Ovary (tissue), 9 donors: ENCODE data around the gene SRP68. TPM values are rescaled to one million over a fixed set of nuclear protein-coding genes. Genes with fewer than 3 reads are reported as not detected.

Experiments
- DNase-seq, 5 donors: peaks; one replicate each; pipeline ENCODE4 v3.0.0-alpha.2; 2019 to 2020
- H3K27ac ChIP-seq, 2 donors: fragments of 200-600 bp; one replicate each; pipeline versions ENCODE4 v1.5.1 to v1.8.0; 2019 to 2022
- H3K27me3 ChIP-seq: fragments of 200-600 bp; one replicate; pipeline ENCODE4 v1.8.0; 2022
- H3K36me3 ChIP-seq: fragments of 200-600 bp; sonication (generic); one replicate; pipeline ENCODE4 v1.5.1; 2019
- H3K4me1 ChIP-seq: one replicate; pipeline ENCODE4 v1.8.1; 2013; ENCODE audit warnings: mild to moderate bottlenecking, moderate library complexity; ENCODE audit not compliant: insufficient read depth
- H3K4me3 ChIP-seq: fragments of 200-600 bp; sonication (generic); one replicate; pipeline ENCODE4 v1.5.1; 2017
- H3K9me3 ChIP-seq, 2 donors: fragments of 200-600 bp in 1 of 2; sonication (generic) in 1 of 2; one replicate each; pipeline versions ENCODE4 v1.5.1 to v1.8.1; 2013 to 2019; ENCODE audit warnings: mild to moderate bottlenecking in 1 of 2, moderate library complexity in 1 of 2
- CTCF ChIP-seq, 3 donors: fragments of 450-650 bp in 2 of 3; fragments of 200-600 bp in 1 of 3; IDR thresholded peaks; one replicate each; pipeline versions ENCODE4 v1.5.1 to v1.8.0; 2016 to 2022; ENCODE audit warnings: antibody characterized with exemption in 3 of 3, mild to moderate bottlenecking in 1 of 3
- EP300 ChIP-seq: sonication (generic); formaldehyde crosslinking; IDR thresholded peaks from one replicate; pipeline ENCODE4 v1.6.1; 2017; ENCODE audit warnings: antibody characterized with exemption
- POLR2A ChIP-seq: fragments of 450-650 bp; IDR thresholded peaks from one replicate; pipeline ENCODE4 v1.6.1; 2017; ENCODE audit warnings: antibody characterized with exemption, mild to moderate bottlenecking, moderate library complexity
- WGBS, 3 donors: extraction: QIAGEN DNeasy Blood & Tissue Kit in 1 of 3; methylation state at CpG; one replicate each; pipeline versions ENCODE4 v1.1.5 to v1.1.7; 2013 to 2017; 5-methylcytosine and 5-hydroxymethylcytosine counted together
- intact Hi-C, 4 donors: fragments of 100-400 bp; cut with DNase I; formaldehyde crosslinking; loops; one replicate each; pipeline versions ENCODE4 v1.11.0 to v1.15.1; 2022 to 2023
- polyA plus RNA-seq, 2 donors: library from polyadenylated mRNA; stranded (reverse); fragments of 200-250 nt in 1 of 2; fragments of 350-450 nt in 1 of 2; fragmentation: Illumina TruSeq in 1 of 2; extraction: RNeasy Lipid Tissue Mini Kit (QIAGEN cat#74804) in 1 of 2; gene quantifications; one replicate each; pipeline ENCODE4 v1.2.3, GENCODE V29; 2013 to 2014
- total RNA-seq, 7 donors: library from RNA; depleted of rRNA in 2 of 7; stranded (reverse); fragments of >200 nt in 2 of 7; fragmentation: NEBNext Ultra II Directional in 3 of 7; extraction: Animal tissue kit (Norgen Biotek cat#: 25700) in 3 of 7; gene quantifications; one replicate each; pipeline versions ENCODE4 v1.1.0 to v1.2.4, GENCODE V29; 2016 to 2023
- donor health status: DM: no; HTN: no; CAD: no; lungs with moderate emphysema.
- donor health status: DM: no; HTN: no; CAD: no.
- donor health status: Bipolar disorder and iron deficiency.
- donor health status: DM: yes; HTN: yes; CAD: no.
- donor health status: DM: no; HTN: no; CAD: no.
- donor health status: DM: yes; HTN: yes; CAD: no.

The SRP68 gene
- total and polyA plus RNA-seq, 9 donors: 33.0 to 101 (median 70.9) TPM

DNA sequence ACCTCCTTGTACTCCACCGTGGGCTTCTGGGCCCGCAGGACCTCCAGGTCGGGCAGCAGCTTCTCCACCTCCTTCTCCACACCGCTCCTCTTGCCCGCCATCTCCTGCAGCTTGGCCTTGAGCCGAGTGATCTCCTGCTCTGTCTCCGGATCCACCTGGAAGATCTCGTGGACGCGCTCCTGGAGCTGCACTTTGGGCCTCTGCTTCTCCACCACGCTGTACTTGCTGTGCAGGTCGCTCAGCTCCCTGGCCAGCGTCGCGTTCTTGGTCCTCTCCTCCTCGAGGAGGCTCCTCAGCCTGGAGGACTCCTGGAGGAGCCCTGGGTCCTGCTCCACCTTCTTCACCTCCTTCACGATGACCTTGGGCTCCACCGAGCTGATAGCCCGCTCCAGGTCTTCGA lies 62.9 kb downstream of the SRP68 start:
- H3K36me3 ChIP-seq: no peaks in the 10 kb centered on the region
- no peaks in the 10 kb centered on the region for H3K27me3 ChIP-seq
- TF ChIP-seq EP300: no peak
- TF ChIP-seq POLR2A: no peak
- no peak for TF ChIP-seq CTCF (IDR thresholded peaks at IDR 0.05)
- no peaks in the 10 kb centered on the region for H3K9me3 ChIP-seq
- WGBS, 3 donors: 87 to 93% (median 88%) methylated on average over 20 of the region's 20 CpGs
- H3K27ac ChIP-seq: no peak overlapping the region
- intact Hi-C loops: loop anchor here in 1 of 4 donors (5.0 kb wide), 1 partner anchor 107 kb away; the partner anchor contains the start of gene MRPL38
- DNase-seq: no peak
- no peak overlapping the region for H3K4me3 ChIP-seq
- peaks cover 11% of the 10 kb centered on the region for H3K4me1 ChIP-seq

DNA sequence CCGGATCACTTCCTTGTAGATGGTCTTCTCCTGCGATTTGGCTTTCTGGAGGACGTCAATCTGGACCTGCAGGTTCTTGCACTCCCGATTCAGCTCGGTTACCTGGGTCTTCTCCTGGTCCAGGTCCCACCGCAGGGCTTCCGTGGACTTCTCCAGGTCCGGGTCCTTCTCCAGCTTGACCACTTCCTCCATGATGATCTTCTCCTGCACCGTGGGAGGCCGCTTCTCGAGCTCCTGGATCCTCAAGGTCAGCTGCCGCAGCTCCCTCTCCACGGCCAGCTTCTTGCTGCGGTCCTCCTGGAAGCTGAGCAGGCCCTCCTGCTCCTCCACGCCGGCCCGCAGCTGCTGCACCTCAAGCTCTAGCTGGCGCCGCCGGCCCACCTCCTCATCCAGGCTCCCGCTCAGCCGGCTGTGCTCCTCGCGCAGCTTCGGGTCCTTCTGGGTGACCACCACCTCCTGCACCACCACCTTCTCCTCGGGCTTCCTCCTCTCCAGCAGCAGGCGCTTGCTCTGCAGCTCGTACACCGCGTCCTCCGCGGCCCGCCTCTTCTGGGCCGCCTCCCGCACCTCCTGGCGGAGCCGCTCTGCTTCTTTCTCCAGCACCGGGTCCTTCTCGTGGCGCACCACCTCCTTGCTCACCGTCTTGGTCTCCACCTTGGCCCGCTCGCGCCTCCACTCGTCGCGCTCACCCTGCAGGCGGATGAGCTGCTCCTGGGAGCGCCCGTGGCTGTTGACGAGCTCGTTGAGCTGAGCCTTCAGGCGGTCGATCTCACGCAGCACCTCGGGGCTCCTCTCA lies 63.5 kb downstream of the SRP68 start:
- no peak overlapping the region for H3K4me3 ChIP-seq
- no peak overlapping the region for H3K27ac ChIP-seq
- intact Hi-C loops: loop anchor here in 1 of 4 donors (5.0 kb wide), 1 partner anchor 107 kb away; the partner anchor contains the start of gene MRPL38
- no peak for TF ChIP-seq POLR2A
- no peak for TF ChIP-seq EP300
- 79 to 91% (median 85%) methylated on average over 56 of the region's 56 CpGs for WGBS, 3 donors
- no peaks in the 10 kb centered on the region for H3K9me3 ChIP-seq
- H3K4me1 ChIP-seq: peaks cover 15% of the 10 kb centered on the region
- H3K27me3 ChIP-seq: no peaks in the 10 kb centered on the region
- no peaks in the 10 kb centered on the region for H3K36me3 ChIP-seq
- DNase-seq: no peak

GRCh38 chr17:76008208-76008607 lies 64.1 kb downstream of the SRP68 start:
- DNase-seq: no peak
- intact Hi-C loops: loop anchor here in 1 of 4 donors (5.0 kb wide), 1 partner anchor 106 kb away; the partner anchor contains the start of gene MRPL38
- Histone ChIP-seq H3K4me3 (no peak overlapping the region), H3K27me3 (no peaks in the 10 kb centered on the region), H3K4me1 (peaks cover 15% of the 10 kb centered on the region), H3K9me3 (no peaks in the 10 kb centered on the region), H3K27ac (no peak overlapping the region), H3K36me3 (no peaks in the 10 kb centered on the region)
- TF ChIP-seq EP300 (no peak), CTCF (IDR thresholded peaks at IDR 0.05) (no peak), POLR2A (no peak)
- 93 to 94% (median 94%) methylated on average over 36 of the region's 36 CpGs for WGBS, 3 donors

DNA sequence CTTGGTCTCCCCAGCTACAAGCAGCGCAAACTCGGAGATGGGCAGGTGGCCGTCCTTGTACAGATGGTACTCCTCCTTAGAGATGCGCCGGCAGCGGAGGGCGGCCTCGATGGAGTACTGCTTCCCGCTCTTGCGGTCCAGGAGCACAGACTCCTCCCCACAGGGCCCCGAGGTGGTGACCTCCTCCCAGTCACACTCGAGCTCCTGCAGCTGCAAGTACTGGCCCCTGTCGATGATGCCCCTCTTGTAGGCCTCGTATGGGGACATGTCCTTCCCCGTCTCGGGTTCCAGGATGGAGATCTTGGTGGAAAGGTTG lies 64.5 kb downstream of the SRP68 start:
- Histone ChIP-seq H3K4me3 (no peak overlapping the region), H3K36me3 (no peaks in the 10 kb centered on the region), H3K27me3 (no peaks in the 10 kb centered on the region), H3K27ac (no peak overlapping the region), H3K9me3 (no peaks in the 10 kb centered on the region), H3K4me1 (peaks cover 15% of the 10 kb centered on the region)
- no peak for DNase-seq
- WGBS, 3 donors: 87 to 91% (median 88%) methylated on average over 14 to 16 of the region's 16 CpGs
- TF ChIP-seq CTCF (IDR thresholded peaks at IDR 0.05) (no peak), POLR2A (no peak), EP300 (no peak)
- intact Hi-C loops: loop anchor here in 2 of 4 donors (2.0 to 5.0 kb wide), 2 partner anchors 101 to 106 kb away; partner anchors contain the start of gene MRPL38 (in 1 of the 2)
